ENCODE results near the gene DAPK3.

DAPK3 gene

GRCh38 chr19:3936506-3937442 is 34.1 kb downstream of the DAPK3 start:
- H3K27ac ChIP-seq (ENCODE audit: low read length, poor library complexity, severe bottlenecking), result no peak overlapping the region
- no peak overlapping the region for H2AFZ ChIP-seq (ENCODE audit: low read depth, low read length)
- H3K23ac ChIP-seq (ENCODE audit: low read length in 2 of 2), result no peak overlapping the region
- H3K4ac ChIP-seq (ENCODE audit: low read depth in 1 of 2, low read length in 2 of 2), result no peak overlapping the region
- no peak overlapping the region for H3K4me3 ChIP-seq (ENCODE audit: insufficient read depth in 1 of 2, low read depth in 1 of 2, low read length in 2 of 2)
- no peaks in the 10 kb centered on the region for H3K36me3 ChIP-seq (ENCODE audit: control insufficient read depth in 1 of 2, insufficient read depth in 2 of 2, low read depth in 1 of 2, low read length in 2 of 2)
- H3K4me2 ChIP-seq (ENCODE audit: low read length, poor library complexity, severe bottlenecking), result no peak overlapping the region
- H2BK15ac ChIP-seq (ENCODE audit: low read depth, poor library complexity, severe bottlenecking), result no peak overlapping the region
- peaks cover 24 to 26% of the 10 kb centered on the region in 2 experiments for H3K27me3 ChIP-seq (ENCODE audit: control insufficient read depth in 1 of 2, insufficient read depth in 1 of 2, low read length in 2 of 2)
- H3K14ac ChIP-seq (ENCODE audit: low read length in 2 of 2), result no peak overlapping the region
- WGBS, result 88% methylated on average over 19 of the region's 29 CpGs
- H3K4me1 ChIP-seq (ENCODE audit: control insufficient read depth, insufficient read depth, low read depth, low read length), result peaks cover 8% of the 10 kb centered on the region
- no peaks in the 10 kb centered on the region for H3K79me1 ChIP-seq (replicated peaks; ENCODE audit: low read length, poor library complexity, severe bottlenecking)
- no peak overlapping the region for H3K9ac ChIP-seq (ENCODE audit: low read length)
- no peak overlapping the region for H4K91ac ChIP-seq (ENCODE audit: low read length)
- H3K9me3 ChIP-seq (ENCODE audit: control insufficient read depth, low read length), result no peaks in the 10 kb centered on the region
- H2AK5ac ChIP-seq (ENCODE audit: low read length, severe bottlenecking), result no peak overlapping the region
- H2BK12ac ChIP-seq (ENCODE audit: low read length in 2 of 2), result no peak overlapping the region
- H2BK120ac ChIP-seq (ENCODE audit: low read depth, low read length), result no peak overlapping the region
- DNase-seq, result no peak
- H3K18ac ChIP-seq (ENCODE audit: low read depth in 1 of 2, low read length in 2 of 2), result no peak overlapping the region
- no peak overlapping the region for H2BK5ac ChIP-seq (ENCODE audit: low read depth, low read length, poor library complexity, severe bottlenecking)
- H4K8ac ChIP-seq (ENCODE audit: low read length), result no peak overlapping the region

- Histone ChIP-seq H4K91ac (ENCODE audit: low read length) (no peak within 1 kb of the TSS), H4K8ac (ENCODE audit: low read length) (no peak within 1 kb of the TSS), H3K23ac (ENCODE audit: low read length in 2 of 2) (no peak within 1 kb of the TSS), H2AFZ (ENCODE audit: low read depth, low read length) (no peak within 1 kb of the TSS), H3K36me3 (ENCODE audit: control insufficient read depth in 1 of 2, insufficient read depth in 2 of 2, low read depth in 1 of 2, low read length in 2 of 2) (peaks cover 0 to 2% of the 10 kb centered on the region in 2 experiments), H3K4me3 (ENCODE audit: insufficient read depth in 1 of 2, low read depth in 1 of 2, low read length in 2 of 2) (no peak within 1 kb of the TSS), H3K9ac (ENCODE audit: low read length) (no peak within 1 kb of the TSS), H3K4me2 (ENCODE audit: low read length, poor library complexity, severe bottlenecking) (no peak within 1 kb of the TSS), H3K9me3 (ENCODE audit: control insufficient read depth, low read length) (no peaks in the 10 kb centered on the region), H3K79me1 (replicated peaks; ENCODE audit: low read length, poor library complexity, severe bottlenecking) (no peaks in the 10 kb centered on the region), H2BK12ac (ENCODE audit: low read length in 2 of 2) (no peak within 1 kb of the TSS), H3K27ac (ENCODE audit: low read length, poor library complexity, severe bottlenecking) (no peak within 1 kb of the TSS), H2BK120ac (ENCODE audit: low read depth, low read length) (no peak within 1 kb of the TSS), H3K14ac (ENCODE audit: low read length in 2 of 2) (no peak within 1 kb of the TSS), H3K4me1 (ENCODE audit: control insufficient read depth, insufficient read depth, low read depth, low read length) (peaks cover 8% of the 10 kb centered on the region), H2AK5ac (ENCODE audit: low read length, severe bottlenecking) (no peak within 1 kb of the TSS), H3K4ac (ENCODE audit: low read depth in 1 of 2, low read length in 2 of 2) (no peak within 1 kb of the TSS), H2BK15ac (ENCODE audit: low read depth, poor library complexity, severe bottlenecking) (no peak within 1 kb of the TSS), H3K27me3 (ENCODE audit: control insufficient read depth in 1 of 2, insufficient read depth in 1 of 2, low read length in 2 of 2) (peaks cover 28 to 29% of the 10 kb centered on the region in 2 experiments), H3K18ac (ENCODE audit: low read depth in 1 of 2, low read length in 2 of 2) (no peak within 1 kb of the TSS), H2BK5ac (ENCODE audit: low read depth, low read length, poor library complexity, severe bottlenecking) (no peak within 1 kb of the TSS)
- WGBS, result 1% methylated on average over 51 of the region's 51 CpGs
- DNase-seq, result no peak
Observed at GRCh38 chr19:3932931-3933810, 37.7 kb downstream of the DAPK3 start, which contains the start of gene NMRK2. NMRK2 (plus strand) TSS chr19:3933069; CDS start chr19:3933672, 603 bp downstream.

- Histone ChIP-seq H3K4me1 (ENCODE audit: control insufficient read depth, insufficient read depth, low read depth, low read length) (peaks cover 8% of the 10 kb centered on the region), H3K23ac (ENCODE audit: low read length in 2 of 2) (no peak overlapping the region), H3K9me3 (ENCODE audit: control insufficient read depth, low read length) (no peaks in the 10 kb centered on the region), H3K9ac (ENCODE audit: low read length) (no peak overlapping the region), H2BK120ac (ENCODE audit: low read depth, low read length) (no peak overlapping the region), H3K4me2 (ENCODE audit: low read length, poor library complexity, severe bottlenecking) (no peak overlapping the region), H2BK15ac (ENCODE audit: low read depth, poor library complexity, severe bottlenecking) (no peak overlapping the region), H3K4me3 (ENCODE audit: insufficient read depth in 1 of 2, low read depth in 1 of 2, low read length in 2 of 2) (no peak overlapping the region), H3K4ac (ENCODE audit: low read depth in 1 of 2, low read length in 2 of 2) (no peak overlapping the region), H3K79me1 (replicated peaks; ENCODE audit: low read length, poor library complexity, severe bottlenecking) (no peaks in the 10 kb centered on the region), H3K36me3 (ENCODE audit: control insufficient read depth in 1 of 2, insufficient read depth in 2 of 2, low read depth in 1 of 2, low read length in 2 of 2) (peaks cover 0 to 3% of the 10 kb centered on the region in 2 experiments), H3K27me3 (ENCODE audit: control insufficient read depth in 1 of 2, insufficient read depth in 1 of 2, low read length in 2 of 2) (peaks cover 25 to 35% of the 10 kb centered on the region in 2 experiments), H3K14ac (ENCODE audit: low read length in 2 of 2) (no peak overlapping the region), H4K8ac (ENCODE audit: low read length) (no peak overlapping the region), H4K91ac (ENCODE audit: low read length) (no peak overlapping the region), H2BK12ac (ENCODE audit: low read length in 2 of 2) (no peak overlapping the region), H2BK5ac (ENCODE audit: low read depth, low read length, poor library complexity, severe bottlenecking) (no peak overlapping the region), H2AK5ac (ENCODE audit: low read length, severe bottlenecking) (no peak overlapping the region), H3K27ac (ENCODE audit: low read length, poor library complexity, severe bottlenecking) (no peak overlapping the region), H2AFZ (ENCODE audit: low read depth, low read length) (no peak overlapping the region), H3K18ac (ENCODE audit: low read depth in 1 of 2, low read length in 2 of 2) (no peak overlapping the region)
- no peak for DNase-seq
- WGBS, result 81% methylated on average over 8 of the region's 8 CpGs
Observed at GRCh38 chr19:3931041-3931440, 39.9 kb downstream of the DAPK3 start.

GRCh38 chr19:3923912-3924311 is 47.0 kb downstream of the DAPK3 start:
- H3K14ac ChIP-seq (ENCODE audit: low read length in 2 of 2), result no peak overlapping the region
- no peak overlapping the region for H3K4ac ChIP-seq (ENCODE audit: low read depth in 1 of 2, low read length in 2 of 2)
- H3K4me1 ChIP-seq (ENCODE audit: control insufficient read depth, insufficient read depth, low read depth, low read length), result no peaks in the 10 kb centered on the region
- H3K4me3 ChIP-seq (ENCODE audit: insufficient read depth in 1 of 2, low read depth in 1 of 2, low read length in 2 of 2), result no peak overlapping the region
- H3K9me3 ChIP-seq (ENCODE audit: control insufficient read depth, low read length), result peaks cover 27% of the 10 kb centered on the region
- H3K18ac ChIP-seq (ENCODE audit: low read depth in 1 of 2, low read length in 2 of 2), result no peak overlapping the region
- no peak overlapping the region for H2BK15ac ChIP-seq (ENCODE audit: low read depth, poor library complexity, severe bottlenecking)
- H3K36me3 ChIP-seq (ENCODE audit: control insufficient read depth in 1 of 2, insufficient read depth in 2 of 2, low read depth in 1 of 2, low read length in 2 of 2), result peaks cover 0 to 3% of the 10 kb centered on the region in 2 experiments
- H2BK120ac ChIP-seq (ENCODE audit: low read depth, low read length), result no peak overlapping the region
- H3K27ac ChIP-seq (ENCODE audit: low read length, poor library complexity, severe bottlenecking), result no peak overlapping the region
- H2BK12ac ChIP-seq (ENCODE audit: low read length in 2 of 2), result no peak overlapping the region
- H2BK5ac ChIP-seq (ENCODE audit: low read depth, low read length, poor library complexity, severe bottlenecking), result no peak overlapping the region
- H3K4me2 ChIP-seq (ENCODE audit: low read length, poor library complexity, severe bottlenecking), result no peak overlapping the region
- no peak overlapping the region for H2AK5ac ChIP-seq (ENCODE audit: low read length, severe bottlenecking)
- DNase-seq, result no peak
- WGBS, result 53% methylated on average over 1 of the region's 1 CpG
- no peak overlapping the region for H3K9ac ChIP-seq (ENCODE audit: low read length)
- H4K8ac ChIP-seq (ENCODE audit: low read length), result no peak overlapping the region
- peaks cover 0 to 8% of the 10 kb centered on the region in 2 experiments for H3K27me3 ChIP-seq (ENCODE audit: control insufficient read depth in 1 of 2, insufficient read depth in 1 of 2, low read length in 2 of 2)
- no peak overlapping the region for H3K23ac ChIP-seq (ENCODE audit: low read length in 2 of 2)
- H3K79me1 ChIP-seq (replicated peaks; ENCODE audit: low read length, poor library complexity, severe bottlenecking), result no peaks in the 10 kb centered on the region
- no peak overlapping the region for H4K91ac ChIP-seq (ENCODE audit: low read length)
- no peak overlapping the region for H2AFZ ChIP-seq (ENCODE audit: low read depth, low read length)

Measured in mesenchymal stem cell (in vitro differentiated cells and primary cell).